Measurements from ENCODE around the gene BSN.

Gene BSN

DNA sequence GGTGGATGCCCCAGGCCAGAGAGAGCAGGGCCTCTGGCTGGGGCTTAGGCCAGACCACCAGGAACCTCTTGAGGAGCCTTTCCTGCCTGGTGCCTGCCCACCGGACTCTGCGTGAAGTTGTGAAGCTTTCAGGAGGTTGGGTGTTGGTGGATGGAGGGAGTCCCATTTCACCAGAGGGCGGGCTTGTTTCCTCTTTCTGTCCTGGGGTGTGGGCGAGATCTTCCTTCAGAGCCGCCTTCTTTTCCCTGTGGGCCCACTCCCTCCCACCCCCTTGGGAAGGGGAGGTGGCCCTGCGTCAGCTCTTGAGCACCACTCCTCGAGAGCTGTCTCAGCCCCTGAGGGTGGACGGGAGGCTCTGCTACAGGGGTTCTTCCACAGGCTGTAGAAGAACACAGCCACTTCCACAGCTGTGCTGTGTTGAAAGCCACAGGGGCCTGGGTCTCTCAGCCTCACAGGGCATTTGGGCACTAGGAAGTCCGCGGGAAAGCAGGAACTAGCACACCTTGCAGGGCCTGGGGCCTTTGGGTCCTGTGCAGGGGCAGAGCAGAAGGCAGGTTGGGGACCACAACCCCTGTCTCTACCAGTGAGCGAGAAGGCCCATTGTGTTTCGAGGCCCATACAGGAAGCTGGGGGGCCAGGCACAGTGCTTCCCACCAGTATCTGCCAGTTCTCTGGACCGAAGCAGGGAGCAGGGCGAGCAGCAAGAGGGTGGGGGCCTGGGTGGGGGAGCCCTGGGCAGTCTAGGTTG is 163.1 kb downstream of the BSN start:
- DNase-seq = no peak

DNA sequence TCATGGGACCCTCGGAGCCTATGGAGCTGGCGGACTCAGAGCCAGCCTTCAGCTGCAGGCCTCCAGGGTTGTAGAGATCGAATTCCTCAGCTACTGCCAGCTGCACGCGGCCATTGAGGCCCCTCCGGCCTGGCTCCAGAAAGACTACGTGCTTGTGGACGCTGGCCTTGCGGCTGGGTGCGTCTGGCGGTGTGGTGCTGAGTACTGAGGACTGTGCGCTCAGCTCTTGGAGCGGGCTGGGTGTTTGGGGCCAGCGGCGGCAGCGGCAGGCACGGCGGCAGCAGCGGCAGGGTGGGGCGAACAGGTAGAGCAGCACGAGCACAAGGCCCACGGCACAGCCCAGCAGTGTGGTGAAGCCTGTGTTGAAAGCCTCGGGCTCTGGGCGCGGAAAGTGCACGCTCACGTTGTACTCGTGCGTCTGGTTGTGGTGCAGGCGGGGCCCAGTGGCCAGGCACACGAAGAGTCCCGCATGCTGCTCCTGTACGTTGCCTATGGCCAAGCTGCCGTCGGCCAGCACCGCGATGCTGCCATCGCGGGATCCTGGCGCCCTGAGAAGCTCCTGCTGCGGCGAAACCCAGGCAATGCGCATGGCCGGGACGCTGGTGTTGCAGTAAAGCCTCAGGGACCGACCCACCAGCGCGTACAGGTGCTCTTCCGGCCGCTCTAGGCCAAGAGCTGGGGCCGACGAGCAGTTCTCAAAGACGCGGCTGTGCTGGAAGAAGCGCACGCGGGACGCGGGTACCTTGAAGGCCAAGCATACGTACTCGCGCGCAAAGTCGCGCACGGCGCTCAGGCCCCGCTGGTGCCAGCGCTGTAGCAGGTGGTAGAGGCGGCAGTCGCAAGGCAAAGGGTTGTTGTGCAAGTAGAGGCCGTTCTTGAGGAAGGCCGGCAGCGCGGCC is 163.9 kb downstream of the BSN start:
- DNase-seq = no peak

DNA sequence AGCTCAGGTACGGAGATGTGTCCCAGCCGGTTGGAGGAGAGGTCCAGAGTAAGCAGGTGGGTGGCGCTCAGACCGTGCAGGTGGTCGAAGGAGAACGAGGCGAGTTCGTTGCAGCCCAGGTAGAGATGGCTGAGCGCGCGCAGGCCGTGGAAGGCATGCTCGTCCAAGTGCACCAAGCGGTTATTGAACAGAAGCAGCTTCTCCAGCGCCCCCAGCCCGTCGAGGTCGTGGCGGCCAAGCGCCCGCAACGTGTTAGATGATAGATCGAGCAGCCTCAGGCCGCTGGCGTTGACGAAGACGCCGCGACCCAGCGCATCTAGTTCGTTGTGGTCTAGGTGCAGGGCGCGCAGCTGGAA is 164.6 kb downstream of the BSN start:
- no peak for DNase-seq

DNA sequence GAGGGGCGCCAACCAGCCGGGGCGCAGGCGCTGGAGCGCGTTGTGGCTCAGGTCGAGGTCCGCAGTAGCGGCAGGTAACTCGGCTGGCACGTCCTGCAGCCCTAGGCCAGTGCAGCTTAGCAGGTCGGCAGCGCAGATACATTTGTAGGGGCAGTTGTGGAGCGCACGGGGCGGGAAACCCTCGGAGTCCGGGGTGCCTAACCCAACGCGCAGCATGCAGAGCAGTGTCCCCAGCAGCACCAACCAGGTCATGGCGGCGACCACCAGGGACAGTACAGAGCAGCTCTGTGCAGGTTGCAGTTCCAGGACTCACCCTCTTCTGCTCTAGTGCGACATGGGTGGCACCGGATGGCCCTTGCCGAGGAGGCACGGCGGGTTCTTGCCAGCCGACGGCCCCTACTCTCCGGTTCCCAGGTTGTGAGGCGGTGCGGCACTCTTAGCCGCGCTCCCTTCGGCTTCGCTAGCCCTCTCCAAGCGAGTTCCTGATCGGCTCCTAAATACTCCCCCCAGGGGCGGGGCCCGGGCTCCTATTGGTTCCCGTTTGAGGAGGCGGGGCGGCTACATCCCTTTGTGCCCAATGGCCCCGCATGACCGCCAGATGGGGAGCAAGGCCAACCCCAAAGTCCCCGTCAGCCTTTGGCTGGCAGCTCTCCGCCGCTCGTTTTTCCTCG is 165.1 kb downstream of the BSN start, which contains the start of gene AMIGO3:
Gene AMIGO3, minus strand, starts transcription at position 471 of the 671 bp plus-strand sequence. Its CDS starts 219 bp downstream, at position 252.
- peak; percentile 88 for DNase-seq

Data from T1000 (cell line).